HuH-7.5 (cell line): ENCODE results near the gene TUBG1.

Experiments
- DNase-seq: peaks from one replicate; pipeline ENCODE4 v3.0.0; 2011; ENCODE audit warnings: low spot score

TUBG1 gene

GRCh38 chr17:42609182-42609813 is at the start of gene TUBG1, which contains the start of gene RETREG3:
TUBG1 (plus strand) TSS chr17:42609683; CDS start chr17:42609738, 55 bp downstream.
RETREG3 (minus strand) TSS chr17:42609374; CDS start chr17:42609324, 50 bp downstream.
- peak; percentile 93 for DNase-seq

DNA sequence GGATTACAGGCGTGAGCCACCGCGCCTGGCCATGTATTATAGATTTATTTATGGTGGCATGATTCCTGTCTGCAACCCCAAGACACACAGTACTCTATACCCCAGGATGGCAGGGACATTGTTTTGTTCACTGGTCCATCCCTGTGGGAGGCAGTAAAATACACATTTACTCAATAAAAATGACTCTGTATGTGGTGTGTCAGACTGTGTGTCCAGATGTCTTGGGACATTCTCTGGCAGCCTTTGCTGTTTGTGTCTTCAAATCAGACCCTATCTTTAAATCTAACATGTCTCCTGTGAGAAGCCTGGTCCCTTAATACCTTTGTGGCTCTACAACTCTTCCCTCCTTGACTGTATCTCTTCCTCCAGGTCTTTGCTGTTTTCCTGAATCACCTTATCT is 49.2 kb upstream of the TUBG1 start:
- no peak for DNase-seq

GRCh38 chr17:42561897-42562387 is 47.5 kb upstream of the TUBG1 start, which contains the start of gene COASY:
COASY (plus strand) TSS chr17:42562148; CDS start chr17:42562623, 475 bp downstream.
- peak; percentile 99 for DNase-seq

GRCh38 chr17:42562388-42563142 is 46.9 kb upstream of the TUBG1 start:
- peak; percentile 57 for DNase-seq

GRCh38 chr17:42563143-42563509 is 46.4 kb upstream of the TUBG1 start:
- DNase-seq, result no peak

- DNase-seq, result no peak
Observed at GRCh38 chr17:42563543-42563942, 45.9 kb upstream of the TUBG1 start.

GRCh38 chr17:42563950-42564349 is 45.5 kb upstream of the TUBG1 start:
- no peak for DNase-seq

- DNase-seq, result no peak
Observed at GRCh38 chr17:42564815-42565522, 44.5 kb upstream of the TUBG1 start.

DNA sequence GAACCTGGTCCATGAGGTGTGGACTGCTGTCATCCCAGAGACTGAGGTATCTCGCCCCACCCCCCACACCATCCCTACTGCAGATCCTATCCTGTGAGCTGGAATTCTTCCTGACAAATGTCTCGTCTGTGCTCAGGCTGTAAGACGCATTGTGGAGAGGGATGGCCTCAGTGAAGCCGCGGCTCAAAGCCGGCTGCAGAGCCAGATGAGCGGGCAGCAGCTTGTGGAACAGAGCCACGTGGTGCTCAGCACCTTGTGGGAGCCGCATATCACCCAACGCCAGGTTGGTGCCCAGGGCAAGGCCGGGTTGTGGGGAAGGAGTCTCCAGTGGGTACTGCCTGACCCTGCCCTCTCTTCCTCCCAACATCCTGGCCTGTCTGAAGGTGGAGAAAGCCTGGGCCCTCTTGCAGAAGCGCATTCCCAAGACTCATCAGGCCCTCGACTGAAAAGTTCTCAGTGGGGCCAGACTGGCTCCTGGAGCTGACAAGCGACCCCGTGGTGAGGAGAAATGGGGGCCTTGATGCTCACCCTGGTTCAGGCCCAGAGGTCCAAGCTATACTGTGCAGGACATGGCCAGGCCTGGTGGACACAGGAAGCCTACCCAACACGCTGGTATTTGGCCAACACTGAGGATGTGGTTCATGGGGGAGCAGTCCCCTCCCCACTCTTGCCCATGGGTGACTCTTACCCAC is 43.8 kb upstream of the TUBG1 start:
- DNase-seq, result no peak

DNA sequence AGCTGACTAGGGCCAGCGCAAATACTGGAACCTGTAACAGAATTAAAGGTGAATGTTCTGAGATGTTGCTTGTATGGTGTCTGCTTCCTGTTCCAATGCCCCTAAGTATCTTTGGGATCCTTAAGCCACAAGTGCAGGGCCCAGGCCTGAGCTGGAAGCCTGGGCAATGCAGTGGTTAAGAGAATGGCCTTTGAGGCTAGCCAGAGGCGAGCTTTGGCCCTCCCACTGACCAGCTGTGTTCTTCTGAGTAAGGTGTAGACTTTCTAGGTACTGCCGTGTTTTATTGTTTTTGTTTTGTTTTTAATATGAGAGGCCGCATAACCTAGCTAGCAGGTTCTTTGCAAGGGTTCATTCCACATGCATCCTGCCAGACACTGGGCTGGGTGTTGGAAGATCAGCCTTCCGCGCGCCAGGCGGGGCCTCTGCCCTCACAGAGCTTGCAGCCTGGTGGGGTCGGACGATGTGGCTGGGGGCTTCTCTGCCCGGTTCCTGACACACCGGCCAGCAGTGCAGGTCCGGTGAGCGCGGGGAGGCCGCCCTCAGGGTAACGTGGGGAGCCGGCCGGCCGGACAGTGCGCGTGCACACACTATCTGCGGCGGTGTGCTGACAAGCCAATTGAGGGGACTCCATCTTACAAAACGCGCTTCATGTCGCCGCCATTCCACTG is 43.1 kb upstream of the TUBG1 start:
- DNase-seq, result no peak

DNA sequence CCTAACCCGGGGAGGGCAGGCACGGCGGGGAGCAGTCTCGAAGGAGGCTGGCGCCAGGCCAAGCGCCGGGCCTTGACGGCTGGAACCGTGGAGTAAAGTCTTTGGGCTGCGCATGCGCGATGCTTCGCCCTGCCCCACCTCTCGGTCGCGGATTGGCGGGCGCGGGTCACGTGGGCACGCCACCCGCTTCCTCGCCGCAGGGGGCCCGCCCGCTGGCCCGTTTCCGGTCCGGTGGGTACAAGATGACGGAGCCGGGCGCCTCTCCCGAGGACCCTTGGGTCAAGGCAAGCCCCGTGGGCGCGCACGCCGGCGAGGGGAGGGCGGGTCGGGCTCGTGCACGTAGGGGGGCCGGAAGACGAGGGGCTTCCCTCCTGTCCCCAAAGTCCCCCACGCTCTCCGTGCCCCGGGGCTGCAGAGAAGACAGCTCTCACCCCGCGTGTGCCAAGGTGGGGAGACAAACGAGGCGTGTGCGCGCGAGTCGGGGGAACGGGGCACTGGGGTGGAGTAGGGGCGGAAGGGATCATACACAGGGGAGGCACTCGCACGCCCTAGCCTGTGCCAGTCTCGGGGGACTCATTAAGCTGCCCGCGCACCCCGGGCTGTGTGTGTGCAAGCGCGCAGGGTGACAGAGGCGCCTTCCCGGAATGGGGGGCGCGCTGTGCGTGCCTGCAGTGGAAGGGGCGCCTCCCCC is 42.5 kb upstream of the TUBG1 start, which contains the start of gene MLX:
TSS of gene MLX (plus strand) at position 218 of the 691 bp plus-strand sequence. CDS start at position 243, 25 bp downstream.
- DNase-seq, result peak; percentile 99

- no peak for DNase-seq
Observed at GRCh38 chr17:42568341-42569111, 41.0 kb upstream of the TUBG1 start.

DNA sequence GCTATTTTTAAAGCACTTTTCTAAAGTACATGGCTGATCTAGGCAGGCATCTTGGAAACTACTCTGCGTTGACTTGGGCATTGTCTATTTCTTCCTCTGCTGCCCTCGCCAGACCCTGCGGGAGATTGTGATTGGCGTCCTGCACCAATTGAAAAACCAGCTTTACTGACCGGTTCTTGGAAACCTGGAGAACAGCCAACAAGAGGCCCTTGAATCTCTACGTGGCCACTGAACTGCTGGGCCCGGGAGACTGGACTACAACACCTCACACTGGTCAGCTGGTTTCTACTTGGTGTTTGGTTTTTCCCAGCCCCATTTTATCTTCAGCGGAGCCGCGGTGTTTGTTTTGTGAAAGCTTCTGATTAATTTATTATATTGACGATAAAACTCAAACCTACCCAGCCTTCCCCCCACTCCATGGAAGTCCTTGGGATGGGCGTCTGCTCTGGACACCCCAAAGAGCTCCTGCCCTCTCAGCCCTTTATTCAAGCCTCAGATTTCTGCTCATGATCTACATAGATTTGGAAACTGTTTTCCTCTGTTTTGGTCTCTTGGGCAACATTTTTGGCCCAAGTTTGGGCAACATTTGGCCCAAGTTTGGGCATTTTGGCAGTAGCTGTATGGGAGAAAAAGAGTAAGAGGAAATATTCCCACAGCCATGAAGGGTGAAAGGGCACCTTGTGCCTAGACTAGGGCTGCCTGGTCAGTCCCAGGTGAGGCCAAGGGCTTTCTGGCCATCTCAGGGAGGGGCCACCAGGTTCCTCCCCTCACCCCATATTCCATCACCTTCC is 37.9 kb upstream of the TUBG1 start:
- DNase-seq, result no peak

GRCh38 chr17:42573095-42573494 is 36.4 kb upstream of the TUBG1 start:
- no peak for DNase-seq

DNA sequence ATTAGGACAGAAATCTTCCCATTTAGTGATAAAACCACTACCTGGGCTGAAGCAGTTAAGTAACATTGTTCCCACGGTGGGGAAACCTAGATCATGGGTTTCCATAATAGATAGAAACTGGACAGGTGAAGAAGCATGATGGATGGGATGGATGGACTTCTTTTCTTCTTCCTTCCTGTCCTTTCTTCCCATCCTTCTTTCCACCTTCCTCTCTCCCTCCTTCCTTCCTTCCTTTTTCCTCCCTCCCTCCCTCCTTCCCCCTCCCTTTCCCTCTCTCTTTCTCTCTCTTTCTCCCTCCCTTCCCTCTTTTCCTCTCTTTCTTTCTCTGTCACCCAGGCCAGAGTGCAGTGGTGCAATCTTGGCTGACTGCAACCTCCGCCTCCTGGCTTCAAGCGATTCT is 35.0 kb upstream of the TUBG1 start:
- no peak for DNase-seq

GRCh38 chr17:42577140-42577531 is 32.3 kb upstream of the TUBG1 start:
- DNase-seq, result no peak

GRCh38 chr17:42577532-42578281 is 31.8 kb upstream of the TUBG1 start, which contains the start of gene PSMC3IP:
PSMC3IP (minus strand) TSS chr17:42577729; CDS start chr17:42577686, 43 bp downstream.
- peak; percentile 92 for DNase-seq

GRCh38 chr17:42578282-42578869 is 31.1 kb upstream of the TUBG1 start:
- peak; percentile 82 for DNase-seq
